Psoas muscle (tissue), 8 donors: Measurements from ENCODE around the gene CA10. TPM values are rescaled to one million over a fixed set of nuclear protein-coding genes. Genes with fewer than 3 reads are reported as not detected.
A peak's percentile ranks its signal among the peaks of the same experiment; 100 is the strongest.

Source experiments
- ATAC-seq, 4 donors: fragments of 200-7000 bp; cut with Tn5 transposase; one replicate each; pipeline ENCODE4 v1.9.1; 2020; ENCODE audit warnings: moderate library complexity in 3 of 4, mild to moderate bottlenecking in 2 of 4
- DNase-seq, 2 donors: peaks; one replicate each; pipeline ENCODE4 v3.0.0-alpha.2; 2020
- H3K27ac ChIP-seq: fragments of 200-600 bp; one replicate; pipeline ENCODE4 v1.8.0; 2022
- H3K27me3 ChIP-seq, 3 donors: fragments of 200-600 bp in 1 of 3; one replicate each; pipeline versions ENCODE4 v1.6.1 to v1.8.0; 2013 to 2022; ENCODE audit warnings: low read length in 2 of 3, mild to moderate bottlenecking in 2 of 3, moderate library complexity in 1 of 3; ENCODE audit not compliant: insufficient read depth in 3 of 3
- H3K36me3 ChIP-seq, 2 donors: fragments of 200-600 bp in 1 of 2; one replicate each; pipeline versions ENCODE4 v1.6.1 to v1.8.0; 2013 to 2022; ENCODE audit warnings: low read depth in 1 of 2, mild to moderate bottlenecking in 1 of 2, moderate library complexity in 1 of 2; ENCODE audit not compliant: insufficient read depth in 1 of 2
- H3K4me1 ChIP-seq: fragments of 200-600 bp; one replicate; pipeline ENCODE4 v1.8.0; 2022
- H3K4me3 ChIP-seq: fragments of 200-600 bp; one replicate; pipeline ENCODE4 v1.8.0; 2022; ENCODE audit warnings: mild to moderate bottlenecking
- H3K9me3 ChIP-seq: fragments of 200-600 bp; one replicate; pipeline ENCODE4 v1.8.0; 2022
- WGBS, 3 donors: extraction: QIAGEN DNeasy Blood & Tissue Kit; methylation state at CpG; one replicate each; pipeline versions ENCODE4 v1.1.6 to v1.1.7; 2013; 5-methylcytosine and 5-hydroxymethylcytosine counted together
- intact Hi-C, 2 donors: fragments of 100-400 bp; cut with DNase I; formaldehyde crosslinking; loops; one replicate each; pipeline versions ENCODE4 v1.11.0 to v1.14.2; 2022
- polyA plus RNA-seq, 3 donors: library from polyadenylated mRNA; stranded (reverse); fragments of 200-250 nt; gene quantifications; one replicate each; pipeline ENCODE4 v1.2.3, GENCODE V29; 2013
- total RNA-seq, 4 donors: library from RNA; stranded (reverse); fragmentation: NEBNext Ultra II Directional in 2 of 4; extraction: Animal tissue kit (Norgen Biotek cat#: 25700) in 2 of 4; gene quantifications; one replicate each; pipeline versions ENCODE4 v1.2.1 to v1.2.4, GENCODE V29; 2021 to 2023
- TF ChIP-seq, protein P1 (sequence below): fragments of 200-600 bp; IDR thresholded peaks from one replicate; pipeline ENCODE4 v1.8.0; 2022; ENCODE audit warnings: antibody characterized with exemption
- donor health status: healthy with polysubstance abuse.
- donor health status: DM: no; HTN: no; CAD: no; lungs with moderate emphysema.
- donor health status: Bipolar disorder and iron deficiency.
- donor health status: healthy.
- donor health status: DM: yes; HTN: yes; CAD: no.
- donor health status: DM: no; HTN: no; CAD: no.
- donor health status: DM: no; HTN: no; CAD: no.
- donor health status: DM: yes; HTN: yes; CAD: no.

Gene CA10
- total and polyA plus RNA-seq, 7 donors, result 0.03 to 0.04 TPM; not detected in 5

- H3K4me1 ChIP-seq, result peaks cover 13% of the 10 kb centered on the region
- DNase-seq (no peak), ATAC-seq (no peak)
- intact Hi-C loops, result no loop called here
- H3K9me3 ChIP-seq, result no peaks in the 10 kb centered on the region
- no peak overlapping the region for H3K27ac ChIP-seq
- no peaks in the 10 kb centered on the region for H3K36me3 ChIP-seq
- WGBS, 3 donors, result 46 to 58% (median 48%) methylated on average over 4 of the region's 4 CpGs
- H3K4me3 ChIP-seq, result no peak overlapping the region
- TF ChIP-seq, protein P1, sequence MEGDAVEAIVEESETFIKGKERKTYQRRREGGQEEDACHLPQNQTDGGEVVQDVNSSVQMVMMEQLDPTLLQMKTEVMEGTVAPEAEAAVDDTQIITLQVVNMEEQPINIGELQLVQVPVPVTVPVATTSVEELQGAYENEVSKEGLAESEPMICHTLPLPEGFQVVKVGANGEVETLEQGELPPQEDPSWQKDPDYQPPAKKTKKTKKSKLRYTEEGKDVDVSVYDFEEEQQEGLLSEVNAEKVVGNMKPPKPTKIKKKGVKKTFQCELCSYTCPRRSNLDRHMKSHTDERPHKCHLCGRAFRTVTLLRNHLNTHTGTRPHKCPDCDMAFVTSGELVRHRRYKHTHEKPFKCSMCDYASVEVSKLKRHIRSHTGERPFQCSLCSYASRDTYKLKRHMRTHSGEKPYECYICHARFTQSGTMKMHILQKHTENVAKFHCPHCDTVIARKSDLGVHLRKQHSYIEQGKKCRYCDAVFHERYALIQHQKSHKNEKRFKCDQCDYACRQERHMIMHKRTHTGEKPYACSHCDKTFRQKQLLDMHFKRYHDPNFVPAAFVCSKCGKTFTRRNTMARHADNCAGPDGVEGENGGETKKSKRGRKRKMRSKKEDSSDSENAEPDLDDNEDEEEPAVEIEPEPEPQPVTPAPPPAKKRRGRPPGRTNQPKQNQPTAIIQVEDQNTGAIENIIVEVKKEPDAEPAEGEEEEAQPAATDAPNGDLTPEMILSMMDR, result no peak
- H3K27me3 ChIP-seq, result no peaks in the 10 kb centered on the region
Observed at GRCh38 chr17:51672065-51672464, 486.4 kb downstream of the CA10 start.

DNA sequence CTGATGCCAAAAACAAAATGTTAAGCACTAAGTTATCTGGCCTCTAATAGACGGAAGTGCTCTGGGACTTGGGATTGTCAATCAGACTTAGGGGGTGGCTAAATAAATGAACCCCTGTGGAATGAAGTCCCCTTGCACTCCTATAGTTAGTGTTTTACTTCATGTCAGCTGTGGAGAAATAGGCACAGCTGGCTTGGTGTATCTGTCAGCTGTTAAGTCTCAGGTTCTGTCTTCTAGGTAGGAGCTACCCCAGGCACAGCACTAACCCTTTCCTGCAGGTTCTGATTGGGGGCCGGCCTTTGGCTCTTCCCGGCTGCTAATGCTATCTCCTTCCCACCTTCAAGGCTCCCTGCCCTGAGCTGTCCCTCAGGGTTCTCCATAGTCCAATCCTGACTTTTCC is 487.6 kb downstream of the CA10 start:
- H3K4me1 ChIP-seq, result peaks cover 13% of the 10 kb centered on the region
- H3K36me3 ChIP-seq, result no peaks in the 10 kb centered on the region
- no peak overlapping the region for H3K27ac ChIP-seq
- WGBS, 3 donors, result 53 to 72% (median 60%) methylated on average over 3 of the region's 3 CpGs
- intact Hi-C loops, result no loop called here
- H3K4me3 ChIP-seq, result no peak overlapping the region
- ATAC-seq (peak in 2 of 4 donors; percentile 53 to 60), DNase-seq (no peak)
- TF ChIP-seq, protein P1, result no peak
- H3K9me3 ChIP-seq, result no peaks in the 10 kb centered on the region
- no peaks in the 10 kb centered on the region for H3K27me3 ChIP-seq

GRCh38 chr17:51668963-51669246 is 489.6 kb downstream of the CA10 start:
- H3K4me3 ChIP-seq, result no peak overlapping the region
- ATAC-seq (no peak), DNase-seq (peak in 1 of 2 donors; percentile 47)
- H3K4me1 ChIP-seq, result peaks cover 13% of the 10 kb centered on the region
- TF ChIP-seq, protein P1, result no peak
- no peaks in the 10 kb centered on the region for H3K9me3 ChIP-seq
- intact Hi-C loops, result no loop called here
- H3K36me3 ChIP-seq, result no peaks in the 10 kb centered on the region
- no peak overlapping the region for H3K27ac ChIP-seq
- no peaks in the 10 kb centered on the region for H3K27me3 ChIP-seq
- 90 to 100% (median 98%) methylated on average over 11 of the region's 11 CpGs for WGBS, 3 donors

DNA sequence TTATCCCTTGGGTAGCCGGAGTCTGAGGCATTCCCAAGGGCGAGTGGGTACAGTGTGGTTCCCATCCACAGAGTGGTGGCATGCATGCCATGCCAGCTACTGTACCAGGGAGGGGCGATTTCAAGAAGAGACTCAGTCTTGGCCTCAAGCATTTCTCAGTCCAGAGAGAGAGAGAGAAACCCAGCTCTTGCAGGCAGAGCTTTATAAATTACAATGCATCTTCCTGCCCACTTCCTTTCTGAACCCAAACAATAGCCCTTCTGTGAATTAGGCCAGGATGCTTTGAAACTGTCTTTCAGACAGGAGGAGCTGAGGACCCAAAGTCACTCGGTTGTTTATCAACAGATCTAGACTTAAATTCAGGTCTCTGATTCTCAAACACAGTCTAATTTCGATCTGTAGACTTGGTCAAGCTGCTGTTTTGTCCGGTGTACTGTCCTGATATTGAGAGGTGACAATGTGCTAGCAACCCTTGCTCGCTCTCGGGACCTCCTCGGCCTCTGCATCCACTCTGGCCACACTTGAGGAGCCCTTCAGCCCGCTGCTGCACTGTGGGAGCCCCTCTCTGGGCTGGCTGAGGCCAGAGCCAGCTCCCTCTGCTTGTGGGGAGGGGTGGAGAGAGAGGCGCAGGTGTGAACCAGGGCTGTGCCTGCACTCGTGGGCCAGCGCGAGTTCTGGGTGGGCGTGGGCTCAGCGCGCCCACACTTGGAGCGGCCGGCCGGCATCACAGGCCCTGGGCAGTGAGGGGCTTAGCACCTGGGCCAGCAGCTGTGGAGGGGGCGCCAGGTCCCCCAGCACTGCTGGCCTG is 490.2 kb downstream of the CA10 start:
- DNase-seq (no peak), ATAC-seq (no peak)
- 77 to 89% (median 83%) methylated on average over 20 to 21 of the region's 21 CpGs for WGBS, 3 donors
- intact Hi-C loops, result no loop called here
- Histone ChIP-seq H3K27me3 (no peaks in the 10 kb centered on the region), H3K27ac (peak overlapping the region; percentile 36), H3K4me1 (peaks cover 13% of the 10 kb centered on the region), H3K36me3 (no peaks in the 10 kb centered on the region), H3K4me3 (no peak overlapping the region), H3K9me3 (no peaks in the 10 kb centered on the region)
- TF ChIP-seq, protein P1, result no peak

DNA sequence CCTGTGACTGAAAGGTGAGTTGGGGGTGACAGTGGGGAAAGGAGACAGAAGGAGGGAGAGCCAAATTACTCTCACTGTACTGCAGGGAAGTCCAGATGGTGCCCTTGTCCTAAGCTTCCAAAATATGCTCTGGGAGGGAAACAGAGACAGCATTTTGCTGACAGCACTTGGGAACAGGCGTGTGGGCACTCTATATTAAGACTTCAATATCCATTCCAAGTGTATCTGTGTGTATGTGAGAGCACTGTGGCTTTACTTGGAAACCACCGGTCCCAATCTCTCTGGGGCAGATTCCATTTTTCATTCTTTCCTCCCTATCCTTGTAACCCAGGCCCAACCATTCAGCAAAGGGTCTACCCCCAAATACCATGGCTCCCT is 490.8 kb downstream of the CA10 start:
- H3K4me1 ChIP-seq, result peaks cover 15% of the 10 kb centered on the region
- intact Hi-C loops, result no loop called here
- peak overlapping the region; percentile 36 for H3K27ac ChIP-seq
- H3K9me3 ChIP-seq, result no peaks in the 10 kb centered on the region
- WGBS, 3 donors, result 26 to 36% (median 33%) methylated on average over 2 of the region's 2 CpGs
- TF ChIP-seq, protein P1, result no peak
- H3K27me3 ChIP-seq, result no peaks in the 10 kb centered on the region
- peak in 2 of 4 donors; percentile 48 to 65 for ATAC-seq
- no peak for DNase-seq
- H3K36me3 ChIP-seq, result no peaks in the 10 kb centered on the region
- no peak overlapping the region for H3K4me3 ChIP-seq
